Effector CD4-positive, alpha-beta T cell (primary cell): ENCODE data around the gene CARMIL1.
"Not testable (repeated sequence)": the region's sequence is repeated elsewhere in the genome, so short reads cannot be mapped to it uniquely, and the experiment has no call there.

Experiments used
- DNase-seq: peaks from one replicate; pipeline ENCODE4 v3.0.0-alpha.2; 2020

The CARMIL1 gene

DNA sequence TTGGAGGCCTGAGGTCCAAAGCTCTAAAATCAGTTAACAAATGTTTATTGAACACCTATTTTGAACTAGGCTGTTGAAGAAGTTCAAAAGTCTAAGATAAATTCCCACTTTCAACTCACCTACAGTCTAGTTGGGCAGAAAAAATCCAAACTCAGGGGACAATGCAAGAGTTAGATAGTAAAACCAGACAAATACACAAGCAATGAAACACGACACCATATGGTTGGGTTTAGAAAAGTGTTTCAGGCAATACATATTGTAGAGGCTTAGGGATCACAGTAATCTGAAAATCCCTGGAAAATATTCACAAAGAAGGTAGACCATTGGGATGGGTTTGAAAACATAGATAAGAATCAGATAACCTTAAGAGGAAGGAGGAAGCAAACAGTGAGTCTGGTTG lies 1.3 kb upstream of the CARMIL1 start:
- DNase-seq = no peak

GRCh38 chr6:25278261-25278913 lies 787 bp upstream of the CARMIL1 start:
- no peak for DNase-seq

DNA sequence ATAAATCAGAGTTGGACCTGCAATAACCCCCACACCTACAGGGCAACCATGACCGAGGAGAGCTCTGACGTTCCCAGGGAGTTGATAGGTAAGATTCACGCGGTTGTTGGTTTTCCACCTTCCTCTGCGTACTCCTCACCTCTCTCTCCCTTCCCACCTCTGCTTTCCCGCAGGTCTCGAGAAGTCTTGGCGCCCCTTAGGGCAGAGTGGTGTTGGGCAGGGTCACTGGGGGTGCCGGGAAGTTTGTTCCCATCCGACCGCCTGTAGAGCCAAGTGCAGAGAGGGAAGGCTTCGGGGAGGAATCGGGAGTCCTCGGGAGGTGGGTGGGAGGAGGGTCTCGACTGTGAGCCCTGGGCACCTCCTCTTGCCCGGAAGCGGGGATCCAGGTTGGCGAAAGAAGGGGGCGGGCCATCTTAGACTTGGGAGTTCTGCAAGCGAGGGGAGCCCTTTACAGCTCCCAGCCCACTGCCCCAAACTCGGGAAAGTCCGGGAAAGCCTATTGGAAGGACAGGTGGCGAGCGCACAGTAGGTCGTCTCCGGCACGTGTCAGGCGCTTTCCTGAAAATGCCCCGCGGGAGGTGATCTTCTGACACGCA lies 672 bp downstream of the CARMIL1 start:
- DNase-seq = peak; percentile 2

DNA sequence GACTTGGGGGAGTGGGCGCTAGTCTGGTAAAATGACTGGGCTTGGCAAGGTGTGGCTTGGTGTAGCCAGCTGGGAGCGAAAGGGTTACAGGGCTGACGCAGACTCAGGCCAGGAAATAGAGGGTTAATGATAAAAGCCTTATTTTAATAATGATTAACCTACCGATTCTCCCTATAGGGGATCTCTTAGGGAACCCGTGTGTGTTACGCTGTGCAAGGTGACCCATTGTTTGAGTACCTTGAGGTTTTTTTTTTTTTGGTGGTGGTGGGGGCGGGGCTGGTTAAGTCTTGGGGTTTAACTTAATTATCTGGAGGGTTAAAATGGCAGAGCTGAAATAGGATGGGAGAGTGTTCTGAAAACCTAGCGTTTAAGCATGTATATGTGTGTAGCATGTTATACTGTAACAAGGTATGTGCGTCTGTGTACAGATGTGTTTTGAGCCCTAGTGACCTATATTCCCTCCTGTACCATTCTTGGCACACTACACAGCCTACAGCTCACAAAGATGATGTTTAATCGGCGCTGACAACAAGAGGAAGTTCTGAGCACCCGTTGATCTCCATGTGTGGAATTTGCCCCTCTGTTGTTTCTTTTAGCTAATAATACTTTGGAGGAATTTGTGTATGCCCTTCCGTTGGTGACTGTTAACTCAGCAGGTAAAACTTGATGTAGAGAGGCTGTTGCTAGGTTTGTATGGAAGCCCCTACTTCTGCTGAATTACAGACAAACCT lies 1.3 kb downstream of the CARMIL1 start:
- no peak for DNase-seq

GRCh38 chr6:25286891-25287290 lies 7.7 kb downstream of the CARMIL1 start:
- DNase-seq = no peak

DNA sequence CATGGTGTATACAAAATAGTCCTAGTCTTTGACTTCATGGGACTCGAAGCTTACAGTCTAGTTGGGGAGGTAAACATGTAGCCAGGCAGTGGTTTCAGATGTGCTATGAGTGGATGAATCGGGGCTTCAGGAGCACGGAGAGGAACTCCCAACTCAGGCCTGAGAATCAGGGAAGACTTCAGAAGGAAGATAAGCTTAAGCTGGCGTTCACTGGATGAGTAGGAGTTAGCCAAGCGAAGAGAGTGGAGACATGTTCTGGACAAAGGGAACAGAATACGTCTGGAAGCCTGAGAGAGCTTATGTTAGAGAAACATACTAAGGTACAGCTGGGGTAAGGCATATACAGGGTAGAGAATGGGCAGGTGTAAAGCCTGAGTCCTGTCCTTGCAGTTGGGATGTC lies 8.8 kb downstream of the CARMIL1 start:
- no peak for DNase-seq

GRCh38 chr6:25288518-25288917 lies 9.3 kb downstream of the CARMIL1 start:
- DNase-seq = no peak

GRCh38 chr6:25290306-25291060 lies 11.3 kb downstream of the CARMIL1 start:
- DNase-seq = no peak

GRCh38 chr6:25292384-25292783 lies 13.2 kb downstream of the CARMIL1 start:
- no peak for DNase-seq

- no peak for DNase-seq
Measured at GRCh38 chr6:25295651-25296050, 16.5 kb downstream of the CARMIL1 start.

- DNase-seq = no peak
Measured at GRCh38 chr6:25296217-25296905, 17.2 kb downstream of the CARMIL1 start.

GRCh38 chr6:25297039-25297441 lies 17.9 kb downstream of the CARMIL1 start:
- DNase-seq = no peak

GRCh38 chr6:25297823-25298522 lies 18.8 kb downstream of the CARMIL1 start:
- DNase-seq = no peak

GRCh38 chr6:25298523-25298865 lies 19.3 kb downstream of the CARMIL1 start:
- not testable (repeated sequence) for DNase-seq

- DNase-seq = no peak
Measured at GRCh38 chr6:25301362-25301761, 22.2 kb downstream of the CARMIL1 start.

- DNase-seq = no peak
Measured at GRCh38 chr6:25302151-25302550, 23.0 kb downstream of the CARMIL1 start.

DNA sequence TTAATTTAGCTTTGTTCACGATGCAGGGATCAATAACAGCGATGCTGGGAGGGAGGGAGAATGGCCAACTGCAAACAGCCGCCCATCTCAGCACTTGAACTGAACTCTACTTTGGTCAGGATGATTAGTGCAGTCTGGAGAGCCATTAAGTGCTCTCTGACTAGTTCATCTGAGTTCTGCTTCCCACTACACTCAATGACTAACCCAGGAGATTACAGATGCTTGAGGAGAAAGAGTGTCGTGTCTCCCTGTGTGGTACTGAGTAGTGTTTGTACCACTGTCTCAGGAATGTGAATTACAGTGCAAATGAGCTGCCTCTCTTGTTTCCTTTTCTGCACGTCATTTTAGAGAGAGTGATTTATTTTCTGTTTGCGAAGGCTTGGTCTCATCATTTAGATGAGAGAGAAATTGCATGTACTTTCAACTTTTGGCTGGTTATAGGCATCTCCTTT lies 23.5 kb downstream of the CARMIL1 start:
- no peak for DNase-seq

DNA sequence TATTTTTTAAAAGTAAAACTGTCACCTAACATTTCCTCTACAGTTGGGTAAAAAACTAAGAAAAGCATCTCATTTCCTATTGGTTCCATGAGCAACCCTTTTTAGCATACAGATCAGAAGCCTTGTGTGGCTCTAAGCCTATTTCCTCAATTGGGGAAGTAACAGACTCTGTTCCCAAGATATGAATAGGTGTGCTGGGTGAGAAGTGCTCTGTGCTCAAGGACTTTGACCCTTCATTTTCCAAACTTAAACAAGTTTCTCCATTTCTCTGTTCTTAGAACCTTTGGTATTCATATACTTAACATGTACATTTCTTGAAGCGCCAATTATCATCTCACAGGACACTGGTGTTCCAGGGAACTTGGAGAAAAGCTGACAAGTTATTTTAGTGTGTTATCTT lies 24.1 kb downstream of the CARMIL1 start:
- DNase-seq = no peak

DNA sequence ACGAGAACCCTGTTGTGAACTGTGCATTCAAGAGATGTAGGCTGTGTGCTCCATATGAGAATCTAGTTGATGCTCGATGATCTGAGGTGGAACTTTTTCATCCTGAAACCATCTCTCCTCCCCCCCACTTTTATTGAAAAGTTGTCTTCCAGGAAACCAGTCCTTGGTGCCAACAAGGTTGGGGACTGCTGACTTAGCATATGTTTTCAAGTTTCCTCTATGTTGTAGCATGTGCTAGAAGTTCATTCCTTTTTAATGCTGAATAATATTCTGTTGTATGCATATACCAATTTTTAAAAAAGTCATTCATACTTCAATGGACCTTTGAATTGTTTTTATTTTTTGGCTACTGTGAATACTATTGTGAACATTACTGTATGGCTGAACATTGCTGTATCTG lies 27.2 kb downstream of the CARMIL1 start:
- no peak for DNase-seq

- DNase-seq = no peak
Measured at GRCh38 chr6:25307805-25308494, 28.8 kb downstream of the CARMIL1 start.

GRCh38 chr6:25309886-25310285 lies 30.7 kb downstream of the CARMIL1 start:
- no peak for DNase-seq
